HG03280 (cell line): ENCODE data around the gene ERICH6B.

Source experiments
- ATAC-seq: cut with Tn5 transposase; IDR thresholded peaks from one replicate; pipeline ENCODE4 v1.9.1; 2021; ENCODE audit warnings: mild to moderate bottlenecking, moderate library complexity; ENCODE audit not compliant: unreplicated experiment

ERICH6B gene

DNA sequence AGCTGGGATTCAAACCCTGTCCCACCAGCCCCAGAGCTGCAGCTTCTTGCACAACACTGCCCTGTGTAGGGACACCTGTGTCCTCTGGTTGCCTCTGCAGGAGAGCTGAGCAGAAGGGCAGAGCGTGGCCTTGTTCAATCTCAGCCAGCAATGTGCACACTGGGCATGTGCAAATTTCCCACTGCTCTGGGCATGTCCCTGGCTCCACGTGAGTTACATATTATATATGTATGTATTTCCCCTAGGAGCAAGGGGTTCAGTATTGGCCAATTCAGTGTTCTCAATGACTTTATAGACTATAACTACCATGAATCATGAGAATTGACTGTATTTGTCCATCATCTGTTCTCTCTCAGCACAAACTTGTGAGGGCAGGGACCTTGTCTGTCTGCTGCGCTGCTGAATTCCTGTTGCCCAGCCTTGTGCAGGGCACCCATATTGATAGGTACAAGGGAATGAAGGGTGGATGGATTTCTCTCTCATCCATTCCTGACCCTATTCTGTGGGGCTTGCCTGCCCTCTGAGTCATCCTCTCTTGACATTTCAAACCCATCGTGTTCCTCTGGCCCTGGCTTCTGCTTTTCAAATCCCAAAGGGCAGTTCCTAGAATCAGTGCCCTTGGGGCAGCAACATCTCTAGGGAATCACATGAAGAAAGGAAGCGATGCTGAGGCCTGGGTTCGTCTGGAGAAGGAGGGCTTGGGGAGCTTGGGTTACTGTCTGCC is 69.7 kb downstream of the ERICH6B start:
- ATAC-seq: no peak

DNA sequence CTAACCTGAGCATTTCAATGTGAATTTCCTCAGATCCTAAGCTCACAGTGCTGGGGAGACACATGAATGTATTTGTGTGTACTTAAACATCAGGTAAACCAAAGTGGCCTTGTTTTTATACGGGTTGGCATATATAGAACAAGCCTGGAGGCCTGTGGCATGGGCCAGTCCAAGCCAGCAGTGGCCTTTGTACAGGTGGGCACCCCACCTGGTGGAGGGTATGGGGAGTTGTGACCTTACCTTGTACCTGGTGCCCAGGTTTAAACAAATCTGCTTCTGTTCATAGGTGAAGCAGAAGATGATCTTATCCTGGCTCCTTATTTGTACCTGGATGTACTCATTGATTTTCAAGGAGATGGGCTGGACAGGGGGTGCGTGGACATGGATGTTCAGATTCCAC is 71.0 kb downstream of the ERICH6B start:
- ATAC-seq: no peak

DNA sequence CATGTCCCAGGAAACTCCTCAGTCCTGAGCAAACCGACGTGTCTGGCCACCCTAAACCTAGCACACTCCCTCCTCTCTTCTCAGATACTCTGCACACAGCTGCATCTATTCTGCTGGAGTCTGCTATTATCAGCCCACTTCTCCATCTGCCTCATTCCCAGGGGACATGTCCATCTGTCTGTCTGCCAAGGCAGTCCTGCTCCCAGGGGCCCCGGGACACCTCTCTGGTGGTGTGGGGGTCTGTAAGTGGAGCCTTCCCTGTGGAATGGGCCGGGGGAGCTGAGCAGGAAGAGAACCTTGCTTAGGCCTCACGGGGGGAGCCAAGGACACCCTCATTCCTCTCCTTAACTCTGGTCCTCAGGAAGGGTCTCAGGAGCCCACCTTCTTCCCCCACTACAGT is 72.7 kb downstream of the ERICH6B start:
- no peak for ATAC-seq

DNA sequence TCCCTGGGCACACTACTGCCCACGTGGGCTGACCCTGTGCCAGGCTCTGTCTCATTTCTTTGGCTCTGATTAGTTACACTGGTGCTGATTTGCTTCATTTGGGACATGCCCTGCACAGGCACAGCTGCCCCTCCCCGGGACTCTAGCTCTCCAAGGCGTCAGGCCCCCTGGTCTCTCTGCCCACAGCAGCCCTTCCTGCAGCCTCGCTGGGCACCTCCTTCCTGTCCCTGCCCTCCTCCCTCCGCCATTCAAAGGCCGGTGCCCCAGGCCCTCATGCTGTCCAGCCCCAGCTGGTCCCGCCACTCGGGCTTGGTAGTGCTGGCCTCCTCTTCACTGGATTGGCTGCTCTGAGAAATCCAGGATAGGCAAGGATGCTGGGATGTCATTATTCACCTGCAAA is 73.1 kb downstream of the ERICH6B start:
- ATAC-seq: no peak

DNA sequence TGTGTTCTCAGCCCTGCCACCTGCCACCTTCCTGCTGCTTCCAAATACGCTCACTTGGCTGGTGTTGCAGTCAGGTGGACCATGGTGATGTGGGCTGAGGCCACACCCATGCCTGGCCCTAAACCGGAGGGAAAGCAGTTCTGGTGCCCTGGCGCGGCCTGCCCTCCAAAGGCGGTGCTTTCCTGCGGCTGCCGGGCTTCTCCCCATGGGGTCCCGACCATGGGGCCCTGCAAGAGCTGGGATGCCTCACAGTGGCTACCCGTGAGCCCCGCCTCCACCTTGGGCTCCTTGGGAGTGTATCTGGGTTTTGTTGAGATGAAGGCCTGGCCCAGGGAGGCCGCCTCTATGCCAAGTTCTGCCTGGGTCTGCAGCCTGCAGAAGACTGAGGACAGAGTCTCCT is 73.7 kb downstream of the ERICH6B start:
- ATAC-seq: no peak

DNA sequence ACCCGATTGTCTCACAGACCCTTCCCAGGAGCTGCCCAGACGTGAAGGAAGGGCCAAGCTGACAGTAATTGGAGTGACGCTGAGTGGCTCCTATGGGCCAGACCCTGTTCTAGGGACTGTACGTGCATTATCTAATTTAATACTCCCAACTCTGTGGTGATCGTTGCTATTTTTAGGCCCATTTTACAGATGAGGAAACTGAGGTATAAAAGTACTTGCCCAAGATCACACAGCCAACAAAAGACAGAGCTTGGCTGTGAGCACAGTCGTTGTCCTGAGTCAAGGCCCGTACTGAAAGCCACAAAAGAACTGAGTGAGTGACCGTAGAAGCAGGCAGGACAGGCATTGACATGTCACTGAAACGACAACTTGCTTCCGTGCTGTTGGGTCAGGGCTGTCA is 74.7 kb downstream of the ERICH6B start:
- no peak for ATAC-seq

DNA sequence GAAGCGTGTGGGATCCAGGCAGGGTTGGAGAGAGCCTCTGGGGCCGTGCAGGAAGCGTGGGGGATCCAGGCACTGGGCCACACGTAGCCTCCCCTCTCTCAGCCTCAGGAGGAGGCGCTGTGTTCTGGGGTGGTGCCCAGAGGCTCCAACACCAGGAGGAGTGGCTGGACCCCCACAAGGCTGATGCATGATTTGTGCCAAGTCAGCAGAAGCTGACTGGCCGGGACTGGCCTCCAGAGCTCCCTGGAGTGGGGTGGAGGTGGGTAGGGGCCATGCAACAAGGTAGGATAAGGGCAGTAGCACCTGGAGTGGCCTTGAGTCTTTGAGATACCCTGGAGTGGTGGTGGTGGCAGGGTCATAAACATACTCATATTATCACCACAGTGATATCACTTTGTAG is 75.3 kb downstream of the ERICH6B start:
- no peak for ATAC-seq

DNA sequence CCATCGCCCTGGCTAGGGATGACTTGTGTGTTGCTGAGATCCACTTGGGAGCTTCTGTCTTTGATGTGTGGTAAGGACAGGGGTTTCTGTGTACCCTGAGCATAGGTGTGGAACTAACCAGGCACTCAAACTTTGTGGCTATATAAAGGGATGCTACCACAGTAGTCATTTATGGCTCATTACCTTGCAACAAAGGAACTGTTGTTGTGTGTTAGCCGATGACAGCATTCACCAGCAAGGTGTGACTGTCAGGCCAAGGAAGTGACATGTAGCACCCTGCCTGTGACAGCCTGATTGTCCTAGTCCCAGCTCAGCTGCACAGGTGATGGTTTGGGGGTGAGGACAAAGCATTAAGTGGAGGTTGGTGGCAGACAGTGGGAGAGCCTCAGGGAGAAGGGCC is 77.2 kb downstream of the ERICH6B start:
- no peak for ATAC-seq

DNA sequence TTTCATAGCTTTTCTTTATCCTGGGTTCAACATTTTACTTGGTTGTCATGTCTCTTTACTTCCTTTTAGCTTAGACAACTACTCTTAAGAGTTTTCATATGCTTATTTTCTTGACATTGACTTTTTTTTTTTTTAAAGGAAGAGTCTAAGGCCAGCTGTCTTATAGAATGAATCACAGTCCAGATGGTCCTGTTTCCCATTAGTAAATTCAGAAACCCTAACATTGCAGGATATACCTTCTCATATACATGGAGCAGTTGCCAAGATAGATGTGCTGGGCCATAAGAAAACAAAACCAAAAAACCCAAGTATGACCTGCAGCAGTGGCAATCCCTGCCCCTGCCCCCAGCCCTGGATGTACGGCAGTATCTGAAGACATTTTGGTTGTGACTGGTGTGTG is 78.0 kb downstream of the ERICH6B start:
- no peak for ATAC-seq

DNA sequence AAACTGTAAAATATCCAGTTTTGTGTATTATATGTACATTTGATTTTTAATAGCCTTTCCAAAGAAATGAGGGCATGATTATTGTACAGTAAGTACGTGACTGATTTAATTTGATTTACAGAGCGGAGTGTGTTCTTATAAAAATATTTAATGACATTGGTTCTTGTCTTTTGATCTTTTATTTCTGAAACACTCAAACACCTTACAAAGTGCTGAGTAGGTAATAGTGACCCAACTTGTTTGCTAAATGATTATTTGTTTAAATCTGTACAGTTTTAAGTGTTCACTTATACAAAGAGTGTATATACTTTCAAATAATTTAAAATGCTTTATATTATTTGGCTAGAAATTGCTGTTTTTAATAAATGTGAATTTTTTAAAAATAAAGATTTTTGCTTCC is 79.3 kb downstream of the ERICH6B start:
- no peak for ATAC-seq

DNA sequence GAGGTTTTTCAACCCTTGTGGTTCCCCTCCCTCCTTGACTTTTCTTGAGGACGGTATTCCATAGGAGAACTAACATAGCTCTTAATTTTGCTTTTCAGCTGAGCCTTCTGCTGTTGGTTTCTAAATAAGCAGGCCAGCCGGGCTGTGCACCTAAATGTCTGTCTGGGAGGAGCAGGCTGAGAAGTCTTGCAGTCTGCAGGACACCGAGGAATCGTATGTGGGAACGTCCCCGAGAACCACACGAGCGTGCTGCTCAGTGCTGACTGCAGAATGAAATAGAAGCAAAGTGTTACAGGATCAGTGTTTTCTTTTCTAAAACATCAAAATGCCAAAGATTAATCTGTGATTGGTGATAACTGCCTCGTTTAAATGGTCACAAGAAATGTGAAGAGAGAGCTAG is 80.9 kb downstream of the ERICH6B start:
- no peak for ATAC-seq

DNA sequence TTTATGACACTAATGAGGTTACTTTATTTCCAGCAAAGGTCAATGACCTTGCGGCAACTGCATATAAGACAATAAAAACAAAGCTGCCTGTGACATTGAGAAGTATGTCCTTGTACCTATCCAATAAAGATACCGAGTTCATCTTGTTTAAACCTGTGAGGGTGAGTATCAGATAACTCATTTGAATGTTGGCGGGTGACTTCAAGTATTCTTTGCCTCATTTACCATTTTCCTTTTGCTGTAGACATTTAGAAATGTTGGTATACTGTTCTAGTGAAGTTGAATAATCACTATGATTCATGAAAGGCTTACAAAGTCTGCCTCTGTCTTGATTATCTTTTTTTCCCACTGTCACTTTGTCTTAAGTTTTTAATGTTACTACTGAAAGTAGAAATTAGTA is 85.8 kb downstream of the ERICH6B start:
- ATAC-seq: no peak

DNA sequence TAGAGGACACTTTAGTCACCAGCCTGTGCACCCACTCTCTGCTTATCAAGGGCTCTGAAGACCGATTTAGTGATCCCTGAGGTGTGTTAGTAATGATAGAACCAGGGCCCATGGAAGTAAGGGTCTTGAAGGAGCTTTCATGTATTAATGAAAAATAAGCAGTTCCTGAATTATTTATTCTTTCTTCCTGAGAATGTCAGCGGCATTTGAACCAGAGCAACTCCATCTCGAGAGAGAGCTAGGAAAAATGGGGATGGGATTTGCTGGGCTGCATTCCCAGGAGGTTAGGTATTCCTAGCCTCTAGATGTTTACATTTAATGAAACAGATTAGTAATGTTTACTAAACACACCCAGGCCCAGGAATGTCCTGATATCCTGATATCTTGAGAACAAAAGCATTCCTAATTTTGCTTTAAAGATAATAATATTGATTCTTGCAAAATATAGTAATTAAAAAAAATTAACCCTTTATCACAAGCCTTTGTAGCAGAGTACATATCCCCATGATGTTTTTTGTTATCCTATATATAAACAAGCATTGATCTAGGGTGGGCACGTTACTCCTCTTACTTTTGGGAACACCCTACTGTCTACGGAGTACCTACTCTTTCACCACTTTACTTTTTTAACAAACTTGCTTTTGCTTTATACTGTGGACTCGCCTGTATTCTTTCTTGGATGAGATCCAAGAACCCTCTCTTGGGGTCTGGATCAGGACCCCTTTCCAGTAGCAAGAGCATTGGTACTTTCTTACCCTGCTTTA is 87.7 kb downstream of the ERICH6B start:
- no peak for ATAC-seq

DNA sequence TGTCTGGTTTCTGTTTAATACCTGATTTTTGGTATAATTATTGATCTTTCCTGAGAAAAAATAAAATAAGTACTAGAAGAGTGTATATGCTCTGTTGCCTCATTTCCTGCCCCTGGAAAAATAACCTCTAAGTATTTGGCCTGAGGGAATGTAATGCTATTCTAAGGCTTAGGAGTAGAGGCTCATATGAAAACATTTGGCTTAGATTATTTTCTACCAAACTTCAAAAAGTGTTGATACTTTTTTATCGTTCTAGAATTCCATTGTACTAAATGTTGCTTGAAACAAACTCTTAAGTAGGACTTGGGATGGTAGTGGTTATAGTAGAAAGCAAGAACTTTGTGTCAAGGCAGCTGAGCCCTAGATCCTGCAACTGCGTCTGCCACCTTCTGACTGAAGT is 93.0 kb downstream of the ERICH6B start:
- no peak for ATAC-seq

DNA sequence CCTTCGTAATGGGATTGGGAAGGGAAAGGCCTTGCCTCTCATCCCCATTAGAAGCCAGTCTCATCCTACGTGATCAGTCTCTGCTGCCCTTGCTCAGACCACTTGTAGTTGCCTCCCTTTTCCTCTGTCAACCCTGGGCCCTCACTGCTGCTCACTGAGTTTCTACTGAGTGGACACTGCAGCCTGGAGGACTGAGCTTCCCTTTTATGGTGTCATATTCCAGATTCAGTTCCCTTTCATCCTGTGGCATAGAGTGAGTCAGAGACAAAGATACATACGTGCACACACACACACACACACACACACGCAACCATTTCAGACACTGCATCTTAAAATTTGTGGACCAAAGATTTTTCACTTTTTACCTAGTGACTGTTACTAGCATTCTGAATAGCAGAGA is 94.2 kb downstream of the ERICH6B start:
- ATAC-seq: no peak

DNA sequence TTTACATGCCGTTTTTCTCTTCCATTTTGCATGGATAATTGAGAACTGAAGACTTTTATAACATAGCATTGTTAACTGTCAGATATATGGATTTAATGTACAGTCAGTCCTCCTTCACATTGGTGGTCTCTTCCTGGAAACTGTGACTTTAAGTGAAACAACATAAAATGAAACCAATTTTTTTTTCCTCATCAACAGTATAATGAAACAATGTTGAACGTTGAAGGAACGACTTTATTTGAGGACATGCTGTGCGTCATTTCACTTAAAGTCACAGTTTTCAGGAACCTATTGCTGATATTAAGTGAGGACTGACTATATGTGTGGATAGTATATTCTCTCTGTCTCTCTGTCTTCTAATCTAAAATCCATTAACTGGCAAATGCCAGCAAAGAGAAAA is 96.0 kb downstream of the ERICH6B start:
- no peak for ATAC-seq

DNA sequence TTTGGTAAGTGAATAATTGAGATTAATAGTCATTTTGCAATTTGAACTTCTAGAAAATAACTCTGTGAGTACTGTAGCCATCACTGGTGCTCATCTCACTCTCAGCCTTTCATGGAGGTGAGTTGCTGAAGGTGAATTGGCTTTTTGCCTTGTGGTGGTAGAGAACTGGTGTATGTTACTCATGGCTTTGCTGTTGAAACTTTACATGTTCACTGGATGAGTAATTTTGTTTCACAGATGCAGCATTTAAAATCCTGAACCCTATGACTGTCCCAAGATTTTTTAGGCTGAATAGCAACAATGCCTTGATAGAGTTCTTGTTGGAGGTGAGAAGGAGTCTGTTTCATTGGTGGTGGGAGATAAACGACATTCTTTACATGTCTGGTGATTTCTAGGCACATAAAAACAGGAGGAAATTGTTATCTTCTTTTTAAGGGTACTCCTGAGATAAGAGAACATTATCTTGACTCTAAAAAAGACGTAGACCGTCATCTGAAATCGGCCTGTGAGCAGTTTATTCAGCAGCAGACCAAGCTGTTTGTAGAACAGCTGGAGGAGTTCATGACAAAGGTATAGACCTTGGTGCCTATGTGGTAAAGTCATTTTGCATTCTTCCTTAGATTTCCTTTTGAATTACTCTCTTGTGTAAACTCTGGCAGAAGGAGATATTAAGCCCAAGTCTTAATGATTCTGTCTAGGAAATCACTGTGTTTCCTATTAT is 96.9 kb downstream of the ERICH6B start:
- ATAC-seq: no peak

DNA sequence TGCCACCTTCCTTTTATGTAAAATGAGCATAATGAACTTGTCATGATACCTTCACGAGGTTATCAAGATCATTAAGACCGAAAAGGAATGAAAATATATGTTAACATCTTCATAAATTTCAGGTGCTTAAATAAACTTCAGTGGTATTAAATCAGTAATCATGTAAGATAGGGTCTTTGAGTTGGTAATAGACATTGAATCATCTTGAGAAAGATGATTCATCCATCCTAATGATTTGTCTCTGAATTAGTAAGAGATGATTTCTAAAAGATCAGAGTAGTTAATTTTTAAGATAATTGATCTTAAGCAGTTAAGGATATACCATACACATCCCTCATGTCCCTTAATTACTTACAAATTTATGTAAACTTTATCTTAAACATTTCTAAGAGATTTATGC is 98.8 kb downstream of the ERICH6B start:
- no peak for ATAC-seq

DNA sequence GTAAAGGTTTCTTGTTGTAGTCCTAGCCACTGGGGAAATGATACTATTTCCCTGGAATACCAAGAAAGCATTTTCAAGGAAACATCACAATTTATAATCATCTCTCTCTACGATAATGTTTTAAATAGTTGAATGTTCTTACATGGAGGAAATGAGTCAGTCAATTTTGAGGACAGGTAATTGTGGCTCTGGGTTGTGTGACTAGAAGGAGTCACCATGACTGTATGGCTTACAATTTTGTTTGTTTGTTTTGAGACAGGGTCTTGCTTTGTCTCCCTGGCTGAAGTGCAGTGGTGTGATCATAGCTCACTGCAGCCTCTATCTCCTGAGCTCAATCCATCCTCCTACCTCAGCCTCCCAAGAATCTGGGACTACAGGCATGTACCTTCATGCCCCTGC is 103.4 kb downstream of the ERICH6B start:
- ATAC-seq: no peak

DNA sequence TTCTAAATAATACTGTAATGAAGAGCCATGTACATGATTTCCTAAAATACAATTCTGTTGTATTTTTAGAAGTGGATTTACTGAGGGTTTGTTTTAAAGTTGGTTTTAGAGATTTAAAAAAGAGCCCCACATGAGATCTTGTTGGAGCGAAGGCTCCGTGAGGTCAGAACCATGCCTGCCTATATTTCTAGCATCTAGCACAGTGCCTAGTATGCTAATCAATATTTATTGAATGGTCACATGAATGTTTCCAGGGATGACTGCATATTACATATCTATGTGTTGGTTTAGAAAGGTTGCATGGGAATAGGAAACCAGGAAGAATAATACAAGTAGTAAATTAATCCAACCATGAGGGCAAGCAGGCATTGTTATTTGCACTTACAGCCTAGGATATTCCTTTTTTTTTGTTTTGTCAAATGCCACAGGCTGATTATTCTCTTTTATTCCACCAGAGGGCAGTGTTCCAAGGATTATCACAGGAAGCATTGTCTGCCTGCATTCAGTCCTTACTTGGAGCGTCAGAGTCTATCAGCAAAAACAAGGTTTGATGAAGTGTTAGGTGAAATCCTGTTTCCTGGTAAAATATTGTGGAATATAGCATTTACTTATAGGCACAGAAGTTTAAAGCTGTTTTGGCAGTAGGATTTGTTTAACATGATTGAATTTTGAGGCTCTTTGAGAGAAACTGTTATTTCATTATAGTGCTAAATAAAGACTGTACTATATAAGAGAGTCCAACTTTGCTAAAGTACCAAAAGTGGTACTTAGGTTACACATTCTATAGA is 104.0 kb downstream of the ERICH6B start:
- ATAC-seq: no peak

DNA sequence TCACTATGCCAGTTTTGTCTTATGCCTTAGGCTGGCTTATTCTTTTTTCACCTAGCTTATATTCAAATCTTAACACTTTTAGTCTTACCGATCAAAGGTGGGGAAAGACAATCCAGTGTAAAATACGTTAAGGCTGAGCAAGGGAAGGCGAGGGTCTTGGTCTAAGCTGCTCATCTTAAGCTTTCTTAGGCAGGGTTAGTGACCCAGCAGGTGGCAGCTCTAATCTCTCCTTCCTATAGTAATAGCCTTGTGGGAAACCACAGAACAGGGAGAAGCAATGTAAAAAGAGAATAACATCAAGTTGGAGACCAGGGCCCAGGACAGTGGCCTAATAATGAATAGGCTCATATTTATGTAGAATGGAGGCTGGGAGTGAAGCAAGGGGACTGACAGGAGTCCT is 104.9 kb downstream of the ERICH6B start:
- no peak for ATAC-seq
